Neuronal stem cell (in vitro differentiated cells): ENCODE results near the gene PGGHG.
"Not testable (repeated sequence)": the region's sequence is repeated elsewhere in the genome, so short reads cannot be mapped to it uniquely, and the experiment has no call there.

Experiments
- DNase-seq: peaks from one replicate; pipeline ENCODE4 v3.0.0-alpha.2; 2013; ENCODE audit warnings: low spot score
- H2AFZ ChIP-seq: one replicate; pipeline ENCODE4 v1.6.1; 2013; ENCODE audit warnings: mild to moderate bottlenecking, low read length, inconsistent platforms
- H2AK5ac ChIP-seq: 2 replicates; pipeline ENCODE4 v1.6.1; 2013; ENCODE audit warnings: low read depth, mild to moderate bottlenecking, inconsistent platforms, low read length, moderate library complexity, mixed read lengths
- H2BK120ac ChIP-seq: 2 replicates; pipeline ENCODE4 v1.6.1; 2013; ENCODE audit warnings: low read depth, mild to moderate bottlenecking, inconsistent platforms, low read length, moderate library complexity, mixed read lengths
- H2BK12ac ChIP-seq: one replicate; pipeline ENCODE4 v1.6.1; 2013; ENCODE audit warnings: low read length, inconsistent platforms
- H2BK15ac ChIP-seq: 2 replicates; pipeline ENCODE4 v1.6.1; 2013; ENCODE audit warnings: mild to moderate bottlenecking, low read length, inconsistent platforms, mixed read lengths
- H2BK5ac ChIP-seq: one replicate; pipeline ENCODE4 v1.6.1; 2013; ENCODE audit warnings: inconsistent platforms, mild to moderate bottlenecking, low read length, moderate library complexity
- H3K14ac ChIP-seq: one replicate; pipeline ENCODE4 v1.6.1; 2013; ENCODE audit warnings: low read length, inconsistent platforms
- H3K18ac ChIP-seq: 2 replicates; pipeline ENCODE4 v1.6.1; 2013; ENCODE audit warnings: low read length, inconsistent platforms
- H3K23ac ChIP-seq: 2 replicates; pipeline ENCODE4 v1.6.1; 2013; ENCODE audit warnings: low read depth, mild to moderate bottlenecking, mixed read lengths, low read length, inconsistent platforms; ENCODE audit not compliant: poor library complexity
- H3K27ac ChIP-seq: replicated peaks from 3 replicates; pipeline ENCODE4 v1.5.1; 2013; ENCODE audit warnings: low read length, inconsistent platforms
- H3K27me3 ChIP-seq, 3 experiments: 2 replicates each; pipeline ENCODE4 v1.6.1; 2013; ENCODE audit warnings: low read length in 3 of 3, mild to moderate bottlenecking in 2 of 3, inconsistent platforms in 1 of 3, low read depth in 1 of 3, mixed read lengths in 1 of 3, moderate library complexity in 1 of 3; ENCODE audit not compliant: control insufficient read depth in 3 of 3, insufficient read depth in 3 of 3
- H3K36me3 ChIP-seq, 2 donors: replicated peaks in 1 of 2; 2 replicates each; pipeline ENCODE4 v1.6.1; 2013; ENCODE audit warnings: low read length in 2 of 2; ENCODE audit not compliant: control insufficient read depth in 2 of 2, insufficient read depth in 2 of 2
- H3K4ac ChIP-seq: 2 replicates; pipeline ENCODE4 v1.6.1; 2013; ENCODE audit warnings: inconsistent platforms, mild to moderate bottlenecking, low read length, moderate library complexity
- H3K4me1 ChIP-seq, 2 donors: 1 replicate in 1 of 2; 2 replicates in 1 of 2; pipeline ENCODE4 v1.6.1; 2013; ENCODE audit warnings: low read length in 2 of 2, low read depth in 1 of 2; ENCODE audit not compliant: control insufficient read depth in 2 of 2, insufficient read depth in 1 of 2
- H3K4me2 ChIP-seq: one replicate; pipeline ENCODE4 v1.6.1; 2013; ENCODE audit warnings: mild to moderate bottlenecking, low read length, inconsistent platforms; ENCODE audit not compliant: insufficient read depth, poor library complexity, severe bottlenecking
- H3K4me3 ChIP-seq, 2 donors: 2 replicates each; pipeline ENCODE4 v1.5.1; 2013; ENCODE audit warnings: low read length in 2 of 2, mild to moderate bottlenecking in 2 of 2, inconsistent platforms in 1 of 2, moderate library complexity in 1 of 2
- H3K79me1 ChIP-seq: one replicate; pipeline ENCODE4 v1.6.1; 2013; ENCODE audit warnings: low read depth, mild to moderate bottlenecking, inconsistent platforms, low read length, moderate library complexity
- H3K9ac ChIP-seq: one replicate; pipeline ENCODE4 v1.6.1; 2013; ENCODE audit warnings: mild to moderate bottlenecking, low read depth, low read length, inconsistent platforms; ENCODE audit not compliant: poor library complexity
- H3K9me3 ChIP-seq, 2 donors: replicated peaks in 1 of 2; 2 replicates each; pipeline versions ENCODE3 to v1.6.1; 2013; ENCODE audit warnings: low read length in 2 of 2, mild to moderate bottlenecking in 2 of 2, inconsistent platforms in 1 of 2, low read depth in 1 of 2, mixed read lengths in 1 of 2, moderate library complexity in 1 of 2; ENCODE audit not compliant: control insufficient read depth in 2 of 2, insufficient read depth in 1 of 2
- H4K8ac ChIP-seq: one replicate; pipeline ENCODE4 v1.6.1; 2013; ENCODE audit warnings: low read depth, mild to moderate bottlenecking, inconsistent platforms, low read length, moderate library complexity
- H4K91ac ChIP-seq: one replicate; pipeline ENCODE4 v1.6.1; 2013; ENCODE audit warnings: low read length, low read depth, mild to moderate bottlenecking, inconsistent platforms; ENCODE audit not compliant: poor library complexity
- WGBS, 2 donors: extraction: QIAGEN DNeasy Blood & Tissue Kit; methylation state at CpG; one replicate each; pipeline ENCODE4 v1.1.7; 2013; ENCODE audit warnings: missing lambda C conversion rate in 2 of 2, mixed read lengths in 1 of 2; ENCODE audit not compliant: insufficient read length in 2 of 2, insufficient replicate concordance in 1 of 2; ENCODE audit errors: extremely low coverage in 2 of 2; 5-methylcytosine and 5-hydroxymethylcytosine counted together

The PGGHG gene

DNA sequence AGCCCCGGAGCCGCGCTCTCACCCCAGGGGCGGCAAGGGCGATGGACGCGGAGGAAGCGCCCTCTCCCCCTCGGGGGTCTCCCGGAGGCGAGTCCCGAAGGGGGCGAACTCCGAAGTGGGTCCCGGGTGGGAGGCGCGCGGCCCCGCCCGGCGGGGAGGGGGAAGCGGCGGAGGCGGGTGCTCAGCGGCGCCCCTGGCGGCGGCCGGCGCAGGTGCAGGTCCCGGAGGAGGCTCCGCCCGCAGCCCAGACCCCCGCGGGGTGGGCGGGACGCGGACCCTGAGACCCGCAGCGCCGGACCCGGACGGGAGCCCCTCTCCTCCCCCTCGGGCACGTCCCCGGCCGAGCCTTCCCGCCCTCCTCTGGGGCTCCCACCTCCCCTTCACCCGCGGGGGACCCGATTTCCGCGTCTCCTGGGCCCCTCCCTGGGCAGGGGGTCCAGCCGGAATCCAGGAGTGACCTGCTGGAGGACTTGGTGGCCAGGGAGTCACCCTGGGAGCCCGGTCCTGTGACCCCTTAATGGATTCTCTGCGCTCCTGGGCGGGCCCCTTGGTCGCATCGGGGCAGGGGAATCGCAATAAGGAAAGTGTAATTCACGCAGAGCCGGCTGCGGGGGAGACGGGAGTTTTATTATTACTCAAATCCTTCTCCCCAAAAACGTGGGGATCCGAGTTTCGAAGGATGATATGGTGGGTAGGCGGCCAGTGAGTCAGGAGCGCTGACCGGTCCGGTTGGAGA, 22.3 kb downstream of the PGGHG start:
- H2AFZ ChIP-seq, H3K9me3 ChIP-seq, H3K18ac ChIP-seq, H3K14ac ChIP-seq, H3K23ac ChIP-seq, DNase-seq, H3K4me3 ChIP-seq, H3K4ac ChIP-seq, H2BK120ac ChIP-seq, H3K79me1 ChIP-seq, H4K91ac ChIP-seq, H3K9ac ChIP-seq, H4K8ac ChIP-seq, H3K27ac ChIP-seq, H2BK12ac ChIP-seq, H2AK5ac ChIP-seq, H2BK5ac ChIP-seq, H2BK15ac ChIP-seq: not testable (repeated sequence)
- peaks cover 42 to 51% of the 10 kb centered on the region in 2 donors for H3K4me1 ChIP-seq
- H3K4me2 ChIP-seq: peak overlapping the region; percentile 11
- no CpG with 5 or more reads among the region's 71 CpGs for WGBS, 2 donors
- peaks cover 0 to 11% (median 0%) of the 10 kb centered on the region in 3 experiments for H3K27me3 ChIP-seq
- H3K36me3 ChIP-seq: peaks cover 0 to 16% of the 10 kb centered on the region in 2 donors

DNA sequence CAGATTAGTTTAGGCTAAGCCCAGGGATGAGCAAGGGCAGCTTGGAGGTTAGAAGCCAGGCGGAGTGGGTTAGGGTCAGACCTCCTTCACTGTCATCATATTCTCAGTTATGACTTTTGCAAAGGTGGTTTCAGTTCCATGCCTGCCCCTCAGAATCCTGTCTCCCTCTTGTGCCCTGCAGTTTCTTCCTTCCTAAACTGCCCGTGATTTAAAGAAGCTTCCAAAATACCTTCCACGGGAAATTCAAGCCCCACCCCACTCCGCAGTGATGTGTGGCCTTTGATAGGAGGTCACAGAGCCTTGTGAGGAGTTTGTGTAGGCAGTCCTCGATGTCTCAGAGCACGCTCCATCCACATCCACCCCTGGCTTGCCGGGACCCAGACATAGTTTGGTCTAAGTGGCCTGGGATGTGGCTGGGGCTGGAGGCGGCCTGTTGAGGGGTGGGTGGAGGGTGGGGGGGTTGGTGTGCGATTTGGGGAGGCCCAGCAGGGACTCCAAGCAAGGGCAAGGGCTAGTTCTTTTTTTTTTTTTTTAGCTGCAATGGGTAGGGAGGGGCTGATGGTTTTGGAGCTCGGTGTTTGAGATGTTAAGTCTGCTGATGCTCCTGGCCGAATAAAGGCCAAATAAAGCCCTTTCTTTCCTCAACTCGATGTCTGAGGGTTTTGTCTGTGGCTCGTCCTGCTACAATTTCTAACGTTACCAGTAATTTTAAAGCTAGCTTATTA, 23.3 kb downstream of the PGGHG start:
- H3K36me3 ChIP-seq: peaks cover 0 to 27% of the 10 kb centered on the region in 2 donors
- no peak for DNase-seq
- H2BK5ac ChIP-seq: no peak overlapping the region
- H3K9ac ChIP-seq: no peak overlapping the region
- H4K91ac ChIP-seq: no peak overlapping the region
- no peak overlapping the region for H3K27ac ChIP-seq
- peaks cover 0 to 19% (median 0%) of the 10 kb centered on the region in 3 experiments for H3K27me3 ChIP-seq
- no peak overlapping the region for H3K14ac ChIP-seq
- H2AFZ ChIP-seq: no peak overlapping the region
- H3K4me1 ChIP-seq: peaks cover 34 to 45% of the 10 kb centered on the region in 2 donors
- no peak overlapping the region for H3K23ac ChIP-seq
- no peak overlapping the region for H4K8ac ChIP-seq
- no CpG with 5 or more reads among the region's 14 CpGs for WGBS, 2 donors
- H2BK120ac ChIP-seq: no peak overlapping the region
- H3K79me1 ChIP-seq: peaks cover 2% of the 10 kb centered on the region
- H2BK15ac ChIP-seq: peak overlapping the region; percentile 6
- H3K4me3 ChIP-seq: no peak overlapping the region
- H3K18ac ChIP-seq: peak overlapping the region; percentile 67
- no peak overlapping the region for H2BK12ac ChIP-seq
- no peak overlapping the region for H3K4me2 ChIP-seq
- peak overlapping the region; percentile 8 for H2AK5ac ChIP-seq
- H3K9me3 ChIP-seq: no peaks in the 10 kb centered on the region
- no peak overlapping the region for H3K4ac ChIP-seq

DNA sequence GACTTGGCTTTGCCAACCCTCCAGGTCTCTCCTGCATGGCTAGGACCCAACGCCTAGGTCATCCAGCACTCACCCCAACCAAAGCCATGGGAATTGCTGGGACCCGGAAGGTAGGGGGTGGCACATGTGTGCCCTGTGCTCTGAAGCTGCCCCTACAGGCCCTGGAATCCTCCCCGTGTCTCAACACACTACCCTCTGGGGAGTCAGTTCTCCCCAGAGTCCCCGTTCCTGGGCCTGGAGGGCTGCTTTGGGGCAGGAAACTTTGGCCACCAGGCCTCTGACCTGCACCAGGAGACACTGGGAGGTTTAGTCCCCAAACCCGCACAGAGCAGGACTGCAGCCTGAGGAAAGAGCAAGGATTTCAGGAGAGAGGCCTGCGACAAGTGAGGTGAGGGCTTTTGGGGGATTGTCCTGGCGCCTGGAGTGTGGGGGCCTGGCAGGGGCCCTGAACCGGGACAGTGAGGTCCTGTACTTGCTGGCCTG, 24.4 kb downstream of the PGGHG start:
- H2AK5ac ChIP-seq: peak overlapping the region; percentile 85
- H2BK12ac ChIP-seq: no peak overlapping the region
- H3K4ac ChIP-seq: no peak overlapping the region
- peaks cover 2% of the 10 kb centered on the region for H3K79me1 ChIP-seq
- no CpG with 5 or more reads among the region's 8 CpGs for WGBS, 2 donors
- peaks cover 0 to 24% (median 0%) of the 10 kb centered on the region in 3 experiments for H3K27me3 ChIP-seq
- no peak overlapping the region for H3K4me2 ChIP-seq
- H2AFZ ChIP-seq: peak overlapping the region; percentile 35
- H3K4me1 ChIP-seq: peaks cover 32 to 48% of the 10 kb centered on the region in 2 donors
- H4K8ac ChIP-seq: no peak overlapping the region
- H3K4me3 ChIP-seq: peak overlapping the region in 1 of 2 donors; percentile 76
- peak overlapping the region; percentile 26 for H2BK120ac ChIP-seq
- H2BK15ac ChIP-seq: peak overlapping the region; percentile 76
- no peak overlapping the region for H3K23ac ChIP-seq
- no peak overlapping the region for H2BK5ac ChIP-seq
- peak overlapping the region; percentile 80 for H3K27ac ChIP-seq
- H3K9me3 ChIP-seq: no peaks in the 10 kb centered on the region
- DNase-seq: no peak
- no peak overlapping the region for H4K91ac ChIP-seq
- H3K18ac ChIP-seq: peak overlapping the region; percentile 88
- peaks cover 0 to 32% of the 10 kb centered on the region in 2 donors for H3K36me3 ChIP-seq
- H3K9ac ChIP-seq: peak overlapping the region; percentile 56
- no peak overlapping the region for H3K14ac ChIP-seq
